Panc1 (cell line): Measurements from ENCODE around the gene LMNA.

Experiments
- POLR2AphosphoS5 ChIP-seq: IDR thresholded peaks from 2 replicates; pipeline ENCODE4 v1.6.1; 2012; ENCODE audit warnings: mild to moderate bottlenecking, low read depth, low read length, moderate library complexity
- TF ChIP-seq, protein P1 (sequence below): fragments of 450-650 bp; IDR thresholded peaks from 2 replicates; pipeline ENCODE4 v1.5.1; 2017; ENCODE audit warnings: mild to moderate bottlenecking

DNA sequence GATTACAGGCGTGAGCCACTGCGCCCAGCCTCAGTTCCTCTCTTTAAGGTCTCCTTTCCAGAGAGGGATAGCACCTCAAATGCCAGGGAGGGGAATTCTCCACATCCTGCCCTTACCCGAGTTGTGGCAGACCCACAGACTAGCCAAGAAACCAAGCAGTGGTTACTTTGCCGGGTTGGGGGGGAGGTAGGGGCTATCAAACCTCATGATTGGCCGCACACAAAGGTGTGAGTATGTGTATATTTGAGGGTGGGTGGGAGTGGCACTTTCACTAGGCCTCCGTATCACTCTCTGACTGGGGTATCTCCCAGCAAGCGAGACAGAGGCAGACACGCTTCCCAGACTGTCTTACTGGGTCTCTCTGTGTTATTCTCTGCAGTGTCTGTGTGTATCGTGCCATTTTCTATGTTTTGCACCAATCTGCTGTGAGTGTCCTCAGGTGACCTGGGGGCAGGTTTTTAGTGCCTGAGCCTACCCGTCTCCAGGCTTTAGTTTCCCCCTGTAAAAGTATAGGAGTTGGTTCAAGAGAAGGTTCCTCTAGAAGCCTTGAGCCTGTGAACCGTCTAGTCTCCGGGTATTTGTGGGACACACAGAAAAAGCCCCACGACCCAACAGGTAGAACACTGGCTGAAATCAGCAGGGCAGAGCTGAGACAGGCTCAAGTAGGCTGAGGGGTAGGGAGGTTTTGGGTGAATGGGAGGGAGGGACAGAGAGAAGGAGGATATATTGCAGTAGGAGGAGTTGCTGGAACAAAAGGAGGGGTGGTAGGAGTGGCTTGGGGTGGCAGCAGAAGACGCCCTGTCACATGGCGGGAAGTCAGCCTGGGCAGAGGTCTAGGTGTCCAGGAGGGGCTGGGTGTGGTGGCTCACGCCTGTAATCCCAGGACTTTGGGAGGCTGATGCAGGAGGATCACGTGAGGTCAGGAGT lies 10.3 kb downstream of the LMNA start:
- no peak for TF ChIP-seq POLR2AphosphoS5
- TF ChIP-seq, protein P1, sequence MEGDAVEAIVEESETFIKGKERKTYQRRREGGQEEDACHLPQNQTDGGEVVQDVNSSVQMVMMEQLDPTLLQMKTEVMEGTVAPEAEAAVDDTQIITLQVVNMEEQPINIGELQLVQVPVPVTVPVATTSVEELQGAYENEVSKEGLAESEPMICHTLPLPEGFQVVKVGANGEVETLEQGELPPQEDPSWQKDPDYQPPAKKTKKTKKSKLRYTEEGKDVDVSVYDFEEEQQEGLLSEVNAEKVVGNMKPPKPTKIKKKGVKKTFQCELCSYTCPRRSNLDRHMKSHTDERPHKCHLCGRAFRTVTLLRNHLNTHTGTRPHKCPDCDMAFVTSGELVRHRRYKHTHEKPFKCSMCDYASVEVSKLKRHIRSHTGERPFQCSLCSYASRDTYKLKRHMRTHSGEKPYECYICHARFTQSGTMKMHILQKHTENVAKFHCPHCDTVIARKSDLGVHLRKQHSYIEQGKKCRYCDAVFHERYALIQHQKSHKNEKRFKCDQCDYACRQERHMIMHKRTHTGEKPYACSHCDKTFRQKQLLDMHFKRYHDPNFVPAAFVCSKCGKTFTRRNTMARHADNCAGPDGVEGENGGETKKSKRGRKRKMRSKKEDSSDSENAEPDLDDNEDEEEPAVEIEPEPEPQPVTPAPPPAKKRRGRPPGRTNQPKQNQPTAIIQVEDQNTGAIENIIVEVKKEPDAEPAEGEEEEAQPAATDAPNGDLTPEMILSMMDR, result no peak
